ENCODE measurements around the gene KANK3. TPM values are rescaled to one million over a fixed set of nuclear protein-coding genes. Genes with fewer than 3 reads are reported as not detected.

KANK3 gene
- total and polyA plus RNA-seq, 9 of the 15 experiments (the other 6 are each of a cell fraction or from before 2014, with no cell fraction given) = 0.03 to 0.40 (median 0.08) TPM; not detected in 6

DNA sequence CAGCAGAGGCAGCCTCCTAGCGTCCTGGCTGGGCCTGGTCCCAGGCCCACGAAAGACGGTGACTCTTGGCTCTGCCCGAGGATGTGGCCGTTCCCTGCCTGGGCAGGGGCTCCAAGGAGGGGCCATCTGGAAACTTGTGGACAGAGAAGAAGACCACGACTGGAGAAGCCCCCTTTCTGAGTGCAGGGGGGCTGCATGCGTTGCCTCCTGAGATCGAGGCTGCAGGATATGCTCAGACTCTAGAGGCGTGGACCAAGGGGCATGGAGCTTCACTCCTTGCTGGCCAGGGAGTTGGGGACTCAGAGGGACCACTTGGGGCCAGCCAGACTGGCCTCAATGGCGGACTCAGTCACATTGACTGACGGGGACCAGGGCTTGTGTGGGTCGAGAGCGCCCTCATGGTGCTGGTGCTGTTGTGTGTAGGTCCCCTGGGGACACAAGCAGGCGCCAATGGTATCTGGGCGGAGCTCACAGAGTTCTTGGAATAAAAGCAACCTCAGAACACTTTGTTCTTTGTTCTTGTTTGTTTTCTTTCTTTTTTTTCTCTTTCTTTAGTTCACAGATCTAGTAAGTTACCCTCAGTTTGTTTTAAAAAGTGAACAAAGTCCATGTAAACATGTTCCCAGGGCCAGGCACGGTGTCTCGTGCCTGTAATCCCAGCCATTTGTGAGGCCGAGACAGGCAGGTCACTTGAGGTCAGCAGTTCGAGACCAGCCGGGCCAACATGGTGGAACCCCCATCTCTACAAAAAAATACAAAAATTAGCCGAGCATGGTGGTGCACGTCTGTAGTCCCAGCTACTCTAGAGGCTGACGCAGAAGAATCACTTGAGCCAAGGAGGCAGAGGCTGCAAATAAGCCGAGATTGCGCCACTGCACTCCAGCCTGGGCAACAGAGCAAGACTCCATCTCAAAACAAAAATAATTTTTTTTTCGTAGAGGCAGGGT is 31.1 kb upstream of the KANK3 start:
- in situ Hi-C loops (cut with MboI) = no loop called here
- H3K27ac ChIP-seq (ENCODE audit: extremely low read depth, low read depth, low read length) = no peak overlapping the region
- TF ChIP-seq ILF3 (IDR thresholded peaks at IDR 0.05; ENCODE audit: borderline replicate concordance) (no peak), CC2D1A (IDR thresholded peaks at IDR 0.05) (0 out of 2 replicates have a peak, but pooled peaks have one; percentile 7), WHSC1 (IDR thresholded peaks at IDR 0.05; ENCODE audit: low read length) (no peak), ZNF124 (CRISPR knock-in tag; IDR thresholded peaks at IDR 0.05) (no peak), TFAM (CRISPR knock-in tag; conservative IDR thresholded peaks at IDR 0.05) (no peak), CHD4 (IDR thresholded peaks at IDR 0.05; ENCODE audit: insufficient read depth, insufficient replicate concordance, low read depth, low read length, poor library complexity, severe bottlenecking) (no peak), ZNF668 (CRISPR knock-in tag; IDR thresholded peaks at IDR 0.05) (no peak), KDM2B (CRISPR knock-in tag; IDR thresholded peaks at IDR 0.05) (no peak), CEBPB (tag; IDR thresholded peaks at IDR 0.05) (peak; percentile 41; the same call in 1 of the 2 replicates), ZBTB33 (CRISPR knock-in tag; IDR thresholded peaks at IDR 0.05) (peak; percentile 89)
- TF ChIP-seq, protein P1, sequence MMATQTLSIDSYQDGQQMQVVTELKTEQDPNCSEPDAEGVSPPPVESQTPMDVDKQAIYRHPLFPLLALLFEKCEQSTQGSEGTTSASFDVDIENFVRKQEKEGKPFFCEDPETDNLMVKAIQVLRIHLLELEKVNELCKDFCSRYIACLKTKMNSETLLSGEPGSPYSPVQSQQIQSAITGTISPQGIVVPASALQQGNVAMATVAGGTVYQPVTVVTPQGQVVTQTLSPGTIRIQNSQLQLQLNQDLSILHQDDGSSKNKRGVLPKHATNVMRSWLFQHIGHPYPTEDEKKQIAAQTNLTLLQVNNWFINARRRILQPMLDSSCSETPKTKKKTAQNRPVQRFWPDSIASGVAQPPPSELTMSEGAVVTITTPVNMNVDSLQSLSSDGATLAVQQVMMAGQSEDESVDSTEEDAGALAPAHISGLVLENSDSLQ (IDR thresholded peaks at IDR 0.05) = peak; percentile 67; the same call in 1 of the 2 replicates
- TF ChIP-seq, protein P2, sequence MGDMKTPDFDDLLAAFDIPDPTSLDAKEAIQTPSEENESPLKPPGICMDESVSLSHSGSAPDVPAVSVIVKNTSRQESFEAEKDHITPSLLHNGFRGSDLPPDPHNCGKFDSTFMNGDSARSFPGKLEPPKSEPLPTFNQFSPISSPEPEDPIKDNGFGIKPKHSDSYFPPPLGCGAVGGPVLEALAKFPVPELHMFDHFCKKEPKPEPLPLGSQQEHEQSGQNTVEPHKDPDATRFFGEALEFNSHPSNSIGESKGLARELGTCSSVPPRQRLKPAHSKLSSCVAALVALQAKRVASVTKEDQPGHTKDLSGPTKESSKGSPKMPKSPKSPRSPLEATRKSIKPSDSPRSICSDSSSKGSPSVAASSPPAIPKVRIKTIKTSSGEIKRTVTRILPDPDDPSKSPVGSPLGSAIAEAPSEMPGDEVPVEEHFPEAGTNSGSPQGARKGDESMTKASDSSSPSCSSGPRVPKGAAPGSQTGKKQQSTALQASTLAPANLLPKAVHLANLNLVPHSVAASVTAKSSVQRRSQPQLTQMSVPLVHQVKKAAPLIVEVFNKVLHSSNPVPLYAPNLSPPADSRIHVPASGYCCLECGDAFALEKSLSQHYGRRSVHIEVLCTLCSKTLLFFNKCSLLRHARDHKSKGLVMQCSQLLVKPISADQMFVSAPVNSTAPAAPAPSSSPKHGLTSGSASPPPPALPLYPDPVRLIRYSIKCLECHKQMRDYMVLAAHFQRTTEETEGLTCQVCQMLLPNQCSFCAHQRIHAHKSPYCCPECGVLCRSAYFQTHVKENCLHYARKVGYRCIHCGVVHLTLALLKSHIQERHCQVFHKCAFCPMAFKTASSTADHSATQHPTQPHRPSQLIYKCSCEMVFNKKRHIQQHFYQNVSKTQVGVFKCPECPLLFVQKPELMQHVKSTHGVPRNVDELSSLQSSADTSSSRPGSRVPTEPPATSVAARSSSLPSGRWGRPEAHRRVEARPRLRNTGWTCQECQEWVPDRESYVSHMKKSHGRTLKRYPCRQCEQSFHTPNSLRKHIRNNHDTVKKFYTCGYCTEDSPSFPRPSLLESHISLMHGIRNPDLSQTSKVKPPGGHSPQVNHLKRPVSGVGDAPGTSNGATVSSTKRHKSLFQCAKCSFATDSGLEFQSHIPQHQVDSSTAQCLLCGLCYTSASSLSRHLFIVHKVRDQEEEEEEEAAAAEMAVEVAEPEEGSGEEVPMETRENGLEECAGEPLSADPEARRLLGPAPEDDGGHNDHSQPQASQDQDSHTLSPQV (IDR thresholded peaks at IDR 0.05) = 0 out of 2 replicates have a peak, but pooled peaks have one; percentile 40

More for the DNA sequence above, 31.1 kb upstream of the KANK3 start:
- no peaks in the 10 kb centered on the region for H4K20me1 ChIP-seq (replicated peaks; ENCODE audit: control insufficient read depth, insufficient read depth, low read length)
- FAIRE-seq = no peak
- no peaks in the 10 kb centered on the region for H3K9me1 ChIP-seq (ENCODE audit: control insufficient read depth, insufficient read depth, low read length)
- H3K4me3 ChIP-seq = no peak overlapping the region
- 58% methylated on average over 26 of the region's 26 CpGs for WGBS (ENCODE audit: insufficient coverage, low coverage, missing lambda C conversion rate)
- ChIA-PET POLR2A (interaction anchor here (0.5 to 1.3 kb wide), 6 partner anchors 9 to 225 kb away, joined by 3 to 4 read pairs (median 3); partner anchors contain the start of gene ANGPTL4), CTCF (ENCODE audit: low intra/inter-chr PET ratio) (interaction anchor here (1.4 kb wide), 1 partner anchor 20 kb away, joined by 3 read pairs; no protein-coding TSS in a partner anchor)
- H3K4me1 ChIP-seq (replicated peaks in 1 of 2; ENCODE audit: control insufficient read depth in 2 of 2, insufficient read depth in 2 of 2, low read length in 2 of 2) = peaks cover 11 to 25% of the 10 kb centered on the region in 2 experiments
- no peaks in the 10 kb centered on the region; the same call in 1 of the 2 replicates for H3K9me3 ChIP-seq (replicated peaks; ENCODE audit: control insufficient read depth, insufficient read depth, low read depth, low read length)
- H3K27me3 ChIP-seq (ENCODE audit: control insufficient read depth in 2 of 2, insufficient read depth in 2 of 2, low read length in 2 of 2) = no peaks in the 10 kb centered on the region
- H3K9ac ChIP-seq (ENCODE audit: insufficient read depth in 1 of 2, low read depth in 2 of 2, low read length in 2 of 2) = peak overlapping the region in 1 of 2 experiments; percentile 26; a peak in 2 of 4 replicates
- H3K4me2 ChIP-seq (ENCODE audit: insufficient read depth, low read length) = no peak overlapping the region
- peak; percentile 36 to 70 (median 52) for DNase-seq (ENCODE audit: extremely low read depth in 1 of 4, low spot score in 3 of 4)
- intact Hi-C loops (cut with micrococcal nuclease) = no loop called here
- H3K36me3 ChIP-seq (ENCODE audit: control insufficient read depth, insufficient read depth, low read length) = no peaks in the 10 kb centered on the region
- ATAC-seq = peak; percentile 82
- H2AFZ ChIP-seq (ENCODE audit: low read depth, low read length) = peak overlapping the region; percentile 8; the same call in 1 of the 2 replicates
- H3K79me2 ChIP-seq (ENCODE audit: control insufficient read depth, insufficient read depth, low read length) = no peaks in the 10 kb centered on the region
- no TSS peak for BruUV-seq (replicated peaks)

All from K562 (cell line).